GM23338 (cell line): Measurements from ENCODE around the gene CSTPP1.

ENCODE experiments used
- CREB1 ChIP-seq: fragments of 250-450 bp; sonication (Bioruptor Pico); IDR thresholded peaks from 2 replicates; pipeline ENCODE4 v1.5.0; 2020; ENCODE audit warnings: low read depth, mild to moderate bottlenecking, moderate library complexity
- EZH2 ChIP-seq: fragments of 200-600 bp; sonication (generic); IDR thresholded peaks from one replicate; pipeline ENCODE4 v1.8.0; 2017; ENCODE audit warnings: antibody characterized with exemption, mild to moderate bottlenecking, low read depth; ENCODE audit not compliant: unreplicated experiment
- EZH2phosphoT487 ChIP-seq: fragments of 200-600 bp; sonication (generic); IDR thresholded peaks from one replicate; pipeline ENCODE4 v1.8.1; 2018; ENCODE audit warnings: antibody characterized with exemption; ENCODE audit not compliant: unreplicated experiment
- JUNB ChIP-seq: IDR thresholded peaks from one replicate; pipeline ENCODE4 v1.6.1; 2016; ENCODE audit warnings: antibody characterized with exemption; ENCODE audit not compliant: unreplicated experiment
- NANOG ChIP-seq: IDR thresholded peaks from 2 replicates; pipeline ENCODE4 v1.6.1; 2016; ENCODE audit warnings: antibody characterized with exemption, borderline replicate concordance
- POLR2AphosphoS5 ChIP-seq: IDR thresholded peaks from 2 replicates; pipeline ENCODE4 v1.6.1; 2016; ENCODE audit warnings: antibody characterized with exemption, low read depth
- STAT1 ChIP-seq: IDR thresholded peaks from one replicate; pipeline ENCODE4 v1.6.1; 2016; ENCODE audit warnings: antibody characterized with exemption; ENCODE audit not compliant: unreplicated experiment
- ZNF114 ChIP-seq: fragments of 250-450 bp; sonication (Bioruptor Pico); IDR thresholded peaks from 2 replicates; pipeline ENCODE4 v1.5.0; 2020; ENCODE audit warnings: mild to moderate bottlenecking, moderate library complexity
- ZNF331 ChIP-seq: fragments of 250-450 bp; sonication (Bioruptor Pico); IDR thresholded peaks from 2 replicates; pipeline ENCODE4 v1.5.0; 2020; ENCODE audit warnings: low read depth, mild to moderate bottlenecking, moderate library complexity
- TF ChIP-seq, protein P1 (sequence below), 2 experiments: fragments of 200-600 bp in 1 of 2; sonication (generic) in 1 of 2; conservative IDR thresholded peaks; 2 replicates each; pipeline versions ENCODE4 v1.5.1 to v1.6.1; 2016 to 2017; ENCODE audit warnings: antibody characterized with exemption in 2 of 2, low read depth in 2 of 2, mild to moderate bottlenecking in 2 of 2, moderate library complexity in 1 of 2
- TF ChIP-seq, protein P2 (sequence below): IDR thresholded peaks from one replicate; pipeline ENCODE4 v1.6.1; 2018; ENCODE audit warnings: antibody characterized with exemption; ENCODE audit not compliant: unreplicated experiment
- TF ChIP-seq, protein P3 (sequence below): IDR thresholded peaks from 2 replicates; pipeline ENCODE4 v1.6.1; 2016; ENCODE audit warnings: antibody characterized with exemption
- TF ChIP-seq, protein P4 (sequence below): fragments of 250-450 bp; sonication (Bioruptor Pico); IDR thresholded peaks from 2 replicates; pipeline ENCODE4 v1.5.0; 2020; ENCODE audit warnings: mild to moderate bottlenecking, moderate library complexity

DNA sequence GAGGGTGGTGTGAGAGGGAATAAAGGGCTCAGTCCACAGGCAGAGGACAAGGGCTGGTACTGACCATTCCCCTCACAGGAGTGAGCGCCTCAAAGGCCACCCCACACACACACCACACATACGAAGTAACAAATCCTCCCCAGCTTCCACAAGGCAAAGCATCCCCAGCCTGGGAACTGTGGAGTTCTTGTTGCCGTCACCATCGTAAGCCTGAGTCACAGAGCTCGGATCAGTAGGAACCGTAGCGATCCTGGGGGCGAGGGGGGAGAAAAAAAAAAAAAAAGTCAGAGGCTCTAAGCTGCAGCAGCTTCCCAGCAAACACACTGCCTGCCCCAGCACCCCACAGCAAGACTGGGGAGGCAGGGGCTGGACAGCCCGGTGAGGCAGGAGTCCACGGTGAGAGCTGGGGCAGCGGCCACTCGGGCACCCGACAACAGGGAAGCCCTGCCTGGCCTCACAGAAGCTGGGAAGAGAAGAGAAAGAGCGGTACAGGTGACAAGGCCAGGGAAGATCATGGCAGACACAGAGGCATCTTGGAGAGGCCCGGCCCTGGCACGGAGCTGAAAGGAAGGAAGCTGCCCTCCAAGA, 228.8 kb downstream of the CSTPP1 start:
- TF ChIP-seq, protein P1, sequence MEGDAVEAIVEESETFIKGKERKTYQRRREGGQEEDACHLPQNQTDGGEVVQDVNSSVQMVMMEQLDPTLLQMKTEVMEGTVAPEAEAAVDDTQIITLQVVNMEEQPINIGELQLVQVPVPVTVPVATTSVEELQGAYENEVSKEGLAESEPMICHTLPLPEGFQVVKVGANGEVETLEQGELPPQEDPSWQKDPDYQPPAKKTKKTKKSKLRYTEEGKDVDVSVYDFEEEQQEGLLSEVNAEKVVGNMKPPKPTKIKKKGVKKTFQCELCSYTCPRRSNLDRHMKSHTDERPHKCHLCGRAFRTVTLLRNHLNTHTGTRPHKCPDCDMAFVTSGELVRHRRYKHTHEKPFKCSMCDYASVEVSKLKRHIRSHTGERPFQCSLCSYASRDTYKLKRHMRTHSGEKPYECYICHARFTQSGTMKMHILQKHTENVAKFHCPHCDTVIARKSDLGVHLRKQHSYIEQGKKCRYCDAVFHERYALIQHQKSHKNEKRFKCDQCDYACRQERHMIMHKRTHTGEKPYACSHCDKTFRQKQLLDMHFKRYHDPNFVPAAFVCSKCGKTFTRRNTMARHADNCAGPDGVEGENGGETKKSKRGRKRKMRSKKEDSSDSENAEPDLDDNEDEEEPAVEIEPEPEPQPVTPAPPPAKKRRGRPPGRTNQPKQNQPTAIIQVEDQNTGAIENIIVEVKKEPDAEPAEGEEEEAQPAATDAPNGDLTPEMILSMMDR (conservative IDR thresholded peaks at IDR 0.05; ENCODE audit: low read depth in 2 of 2), result no peak
- TF ChIP-seq POLR2AphosphoS5 (no peak), EZH2 (no peak), STAT1 (no peak), EZH2phosphoT487 (no peak), CREB1 (CRISPR knock-in tag) (no peak), NANOG (no peak), JUNB (no peak), ZNF114 (CRISPR knock-in tag) (no peak), ZNF331 (no peak)
- TF ChIP-seq, protein P2, sequence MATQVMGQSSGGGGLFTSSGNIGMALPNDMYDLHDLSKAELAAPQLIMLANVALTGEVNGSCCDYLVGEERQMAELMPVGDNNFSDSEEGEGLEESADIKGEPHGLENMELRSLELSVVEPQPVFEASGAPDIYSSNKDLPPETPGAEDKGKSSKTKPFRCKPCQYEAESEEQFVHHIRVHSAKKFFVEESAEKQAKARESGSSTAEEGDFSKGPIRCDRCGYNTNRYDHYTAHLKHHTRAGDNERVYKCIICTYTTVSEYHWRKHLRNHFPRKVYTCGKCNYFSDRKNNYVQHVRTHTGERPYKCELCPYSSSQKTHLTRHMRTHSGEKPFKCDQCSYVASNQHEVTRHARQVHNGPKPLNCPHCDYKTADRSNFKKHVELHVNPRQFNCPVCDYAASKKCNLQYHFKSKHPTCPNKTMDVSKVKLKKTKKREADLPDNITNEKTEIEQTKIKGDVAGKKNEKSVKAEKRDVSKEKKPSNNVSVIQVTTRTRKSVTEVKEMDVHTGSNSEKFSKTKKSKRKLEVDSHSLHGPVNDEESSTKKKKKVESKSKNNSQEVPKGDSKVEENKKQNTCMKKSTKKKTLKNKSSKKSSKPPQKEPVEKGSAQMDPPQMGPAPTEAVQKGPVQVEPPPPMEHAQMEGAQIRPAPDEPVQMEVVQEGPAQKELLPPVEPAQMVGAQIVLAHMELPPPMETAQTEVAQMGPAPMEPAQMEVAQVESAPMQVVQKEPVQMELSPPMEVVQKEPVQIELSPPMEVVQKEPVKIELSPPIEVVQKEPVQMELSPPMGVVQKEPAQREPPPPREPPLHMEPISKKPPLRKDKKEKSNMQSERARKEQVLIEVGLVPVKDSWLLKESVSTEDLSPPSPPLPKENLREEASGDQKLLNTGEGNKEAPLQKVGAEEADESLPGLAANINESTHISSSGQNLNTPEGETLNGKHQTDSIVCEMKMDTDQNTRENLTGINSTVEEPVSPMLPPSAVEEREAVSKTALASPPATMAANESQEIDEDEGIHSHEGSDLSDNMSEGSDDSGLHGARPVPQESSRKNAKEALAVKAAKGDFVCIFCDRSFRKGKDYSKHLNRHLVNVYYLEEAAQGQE, result no peak
- TF ChIP-seq, protein P3, sequence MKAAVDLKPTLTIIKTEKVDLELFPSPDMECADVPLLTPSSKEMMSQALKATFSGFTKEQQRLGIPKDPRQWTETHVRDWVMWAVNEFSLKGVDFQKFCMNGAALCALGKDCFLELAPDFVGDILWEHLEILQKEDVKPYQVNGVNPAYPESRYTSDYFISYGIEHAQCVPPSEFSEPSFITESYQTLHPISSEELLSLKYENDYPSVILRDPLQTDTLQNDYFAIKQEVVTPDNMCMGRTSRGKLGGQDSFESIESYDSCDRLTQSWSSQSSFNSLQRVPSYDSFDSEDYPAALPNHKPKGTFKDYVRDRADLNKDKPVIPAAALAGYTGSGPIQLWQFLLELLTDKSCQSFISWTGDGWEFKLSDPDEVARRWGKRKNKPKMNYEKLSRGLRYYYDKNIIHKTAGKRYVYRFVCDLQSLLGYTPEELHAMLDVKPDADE, result no peak
- TF ChIP-seq, protein P4, sequence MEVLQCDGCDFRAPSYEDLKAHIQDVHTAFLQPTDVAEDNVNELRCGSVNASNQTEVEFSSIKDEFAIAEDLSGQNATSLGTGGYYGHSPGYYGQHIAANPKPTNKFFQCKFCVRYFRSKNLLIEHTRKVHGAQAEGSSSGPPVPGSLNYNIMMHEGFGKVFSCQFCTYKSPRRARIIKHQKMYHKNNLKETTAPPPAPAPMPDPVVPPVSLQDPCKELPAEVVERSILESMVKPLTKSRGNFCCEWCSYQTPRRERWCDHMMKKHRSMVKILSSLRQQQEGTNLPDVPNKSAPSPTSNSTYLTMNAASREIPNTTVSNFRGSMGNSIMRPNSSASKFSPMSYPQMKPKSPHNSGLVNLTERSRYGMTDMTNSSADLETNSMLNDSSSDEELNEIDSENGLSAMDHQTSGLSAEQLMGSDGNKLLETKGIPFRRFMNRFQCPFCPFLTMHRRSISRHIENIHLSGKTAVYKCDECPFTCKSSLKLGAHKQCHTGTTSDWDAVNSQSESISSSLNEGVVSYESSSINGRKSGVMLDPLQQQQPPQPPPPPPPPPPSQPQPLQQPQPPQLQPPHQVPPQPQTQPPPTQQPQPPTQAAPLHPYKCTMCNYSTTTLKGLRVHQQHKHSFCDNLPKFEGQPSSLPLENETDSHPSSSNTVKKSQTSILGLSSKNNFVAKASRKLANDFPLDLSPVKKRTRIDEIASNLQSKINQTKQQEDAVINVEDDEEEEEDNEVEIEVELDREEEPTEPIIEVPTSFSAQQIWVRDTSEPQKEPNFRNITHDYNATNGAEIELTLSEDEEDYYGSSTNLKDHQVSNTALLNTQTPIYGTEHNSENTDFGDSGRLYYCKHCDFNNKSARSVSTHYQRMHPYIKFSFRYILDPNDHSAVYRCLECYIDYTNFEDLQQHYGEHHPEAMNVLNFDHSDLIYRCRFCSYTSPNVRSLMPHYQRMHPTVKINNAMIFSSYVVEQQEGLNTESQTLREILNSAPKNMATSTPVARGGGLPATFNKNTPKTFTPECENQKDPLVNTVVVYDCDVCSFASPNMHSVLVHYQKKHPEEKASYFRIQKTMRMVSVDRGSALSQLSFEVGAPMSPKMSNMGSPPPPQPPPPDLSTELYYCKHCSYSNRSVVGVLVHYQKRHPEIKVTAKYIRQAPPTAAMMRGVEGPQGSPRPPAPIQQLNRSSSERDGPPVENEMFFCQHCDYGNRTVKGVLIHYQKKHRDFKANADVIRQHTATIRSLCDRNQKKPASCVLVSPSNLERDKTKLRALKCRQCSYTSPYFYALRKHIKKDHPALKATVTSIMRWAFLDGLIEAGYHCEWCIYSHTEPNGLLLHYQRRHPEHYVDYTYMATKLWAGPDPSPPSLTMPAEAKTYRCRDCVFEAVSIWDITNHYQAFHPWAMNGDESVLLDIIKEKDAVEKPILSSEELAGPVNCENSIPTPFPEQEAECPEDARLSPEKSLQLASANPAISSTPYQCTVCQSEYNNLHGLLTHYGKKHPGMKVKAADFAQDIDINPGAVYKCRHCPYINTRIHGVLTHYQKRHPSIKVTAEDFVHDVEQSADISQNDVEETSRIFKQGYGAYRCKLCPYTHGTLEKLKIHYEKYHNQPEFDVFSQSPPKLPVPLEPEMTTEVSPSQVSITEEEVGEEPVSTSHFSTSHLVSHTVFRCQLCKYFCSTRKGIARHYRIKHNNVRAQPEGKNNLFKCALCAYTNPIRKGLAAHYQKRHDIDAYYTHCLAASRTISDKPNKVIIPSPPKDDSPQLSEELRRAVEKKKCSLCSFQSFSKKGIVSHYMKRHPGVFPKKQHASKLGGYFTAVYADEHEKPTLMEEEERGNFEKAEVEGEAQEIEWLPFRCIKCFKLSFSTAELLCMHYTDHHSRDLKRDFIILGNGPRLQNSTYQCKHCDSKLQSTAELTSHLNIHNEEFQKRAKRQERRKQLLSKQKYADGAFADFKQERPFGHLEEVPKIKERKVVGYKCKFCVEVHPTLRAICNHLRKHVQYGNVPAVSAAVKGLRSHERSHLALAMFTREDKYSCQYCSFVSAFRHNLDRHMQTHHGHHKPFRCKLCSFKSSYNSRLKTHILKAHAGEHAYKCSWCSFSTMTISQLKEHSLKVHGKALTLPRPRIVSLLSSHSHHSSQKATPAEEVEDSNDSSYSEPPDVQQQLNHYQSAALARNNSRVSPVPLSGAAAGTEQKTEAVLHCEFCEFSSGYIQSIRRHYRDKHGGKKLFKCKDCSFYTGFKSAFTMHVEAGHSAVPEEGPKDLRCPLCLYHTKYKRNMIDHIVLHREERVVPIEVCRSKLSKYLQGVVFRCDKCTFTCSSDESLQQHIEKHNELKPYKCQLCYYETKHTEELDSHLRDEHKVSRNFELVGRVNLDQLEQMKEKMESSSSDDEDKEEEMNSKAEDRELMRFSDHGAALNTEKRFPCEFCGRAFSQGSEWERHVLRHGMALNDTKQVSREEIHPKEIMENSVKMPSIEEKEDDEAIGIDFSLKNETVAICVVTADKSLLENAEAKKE, result no peak
